HS-27A (cell line): ENCODE results near the gene CBLIF.
"Not testable (repeated sequence)": the region's sequence is repeated elsewhere in the genome, so short reads cannot be mapped to it uniquely, and the experiment has no call there.

Source experiments
- DNase-seq: peaks from one replicate; pipeline ENCODE4 v3.0.0-alpha.2; 2012; ENCODE audit warnings: low read depth, missing footprints

Gene CBLIF

DNA sequence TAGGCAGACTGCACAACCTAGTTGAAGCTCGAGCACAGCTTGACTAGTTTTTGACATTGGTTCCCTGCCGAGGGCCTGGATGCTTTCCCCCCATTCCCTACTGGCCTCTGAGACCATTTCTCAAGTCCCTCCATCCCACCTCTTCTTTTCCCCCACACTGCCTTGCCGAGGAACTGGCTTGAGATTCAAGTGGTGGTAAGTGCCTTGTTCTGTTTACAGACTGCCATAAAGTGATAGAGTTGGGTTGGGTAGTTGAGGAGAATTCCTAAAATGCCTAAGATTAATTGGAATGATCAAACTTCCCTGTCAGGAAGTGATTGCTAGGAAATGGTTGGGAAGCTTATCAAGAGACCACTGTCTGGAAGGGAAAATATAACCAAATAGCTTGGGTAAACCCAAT is 50.9 kb downstream of the CBLIF start:
- no peak for DNase-seq

DNA sequence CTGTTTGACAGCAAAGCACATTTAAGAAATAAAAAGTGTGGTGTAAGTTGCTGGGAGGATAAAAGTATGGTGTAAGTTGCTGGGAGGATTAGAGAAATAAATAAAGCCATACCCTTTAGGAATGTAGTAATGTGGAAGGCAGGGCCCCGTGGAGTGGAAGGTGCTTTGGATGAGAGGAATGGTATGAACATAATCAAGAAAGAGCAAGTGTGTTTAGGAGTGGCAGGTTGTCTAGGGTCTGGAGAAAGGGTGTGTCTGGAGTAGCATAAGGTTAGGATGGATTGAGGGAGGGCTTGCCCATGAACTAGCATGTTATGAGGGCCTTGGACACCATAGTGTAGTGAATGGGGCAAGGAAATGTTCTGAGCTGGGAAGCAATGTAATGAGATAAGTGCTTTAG is 52.8 kb downstream of the CBLIF start:
- no peak for DNase-seq

DNA sequence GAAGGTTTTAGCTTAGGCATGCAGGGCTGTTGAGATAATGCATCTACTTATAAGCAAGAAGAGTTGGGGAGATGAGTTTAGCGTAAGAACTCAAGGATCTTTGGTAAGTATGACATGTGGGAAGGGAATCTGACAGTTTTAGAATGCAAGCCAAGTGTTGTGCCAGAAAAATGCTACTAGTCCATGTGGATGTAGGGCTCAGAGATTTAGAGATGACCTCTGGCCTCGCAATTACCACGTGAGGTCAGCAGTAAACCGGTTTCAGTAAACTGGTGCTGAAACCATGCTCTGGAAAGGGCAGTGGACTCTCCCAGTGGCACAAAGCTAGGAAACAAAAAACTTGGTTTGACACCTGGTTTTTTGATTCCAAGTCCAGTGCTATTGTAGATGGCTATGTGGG is 53.7 kb downstream of the CBLIF start:
- DNase-seq: no peak

DNA sequence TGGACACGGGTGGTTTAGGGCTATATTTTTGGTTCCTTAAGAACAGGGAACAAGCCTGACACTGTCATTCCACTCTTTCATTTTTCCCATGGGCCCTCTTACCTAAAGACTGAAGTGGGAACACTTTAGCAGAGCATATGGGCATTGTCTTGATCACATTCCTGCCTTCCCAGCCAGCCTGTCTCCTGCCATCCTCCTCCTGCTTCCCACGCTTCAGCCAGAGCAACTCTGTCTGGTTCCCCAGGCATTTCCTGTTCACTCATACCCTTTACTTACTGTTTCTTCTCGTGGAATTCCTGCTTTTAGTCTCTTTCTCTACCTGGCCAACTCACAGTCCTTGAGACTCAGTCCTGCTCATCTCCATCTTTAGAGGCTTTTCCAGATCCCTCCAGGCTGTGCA is 57.5 kb downstream of the CBLIF start:
- no peak for DNase-seq

DNA sequence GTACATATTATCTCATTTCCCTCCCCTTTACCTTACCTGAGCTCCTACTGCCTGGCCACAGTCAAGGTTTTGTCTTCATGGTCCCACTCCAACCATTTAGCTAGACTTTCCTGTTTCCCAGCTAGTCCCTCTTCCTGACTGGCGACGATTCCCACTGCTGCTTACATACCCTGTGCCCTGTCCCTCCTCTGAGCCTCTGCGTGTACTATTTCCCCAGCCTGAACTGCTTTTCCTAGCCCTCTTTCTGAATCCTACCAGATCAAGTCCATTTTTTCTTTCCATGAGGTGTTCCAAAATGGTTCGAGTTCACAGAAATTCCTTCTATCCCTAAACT is 58.1 kb downstream of the CBLIF start:
- no peak for DNase-seq

DNA sequence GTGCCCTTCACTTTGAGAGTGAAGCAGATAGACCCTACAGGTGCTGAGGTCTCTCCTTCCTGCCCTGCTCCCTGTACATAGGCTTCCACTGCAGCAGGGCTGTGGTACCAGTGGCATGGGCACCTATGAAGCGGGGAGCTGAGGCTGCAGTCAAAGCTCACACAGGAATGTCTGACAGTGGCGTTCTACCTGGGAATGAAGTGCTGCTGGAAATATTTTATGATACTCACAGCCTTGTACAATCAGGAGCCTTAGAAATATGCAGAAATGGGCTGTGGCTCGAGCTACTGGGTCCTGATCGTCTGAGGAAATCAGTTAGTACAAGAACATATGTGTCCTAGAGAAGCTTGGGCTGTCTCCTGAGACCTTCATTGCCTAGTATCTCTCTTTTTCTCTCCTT is 59.5 kb downstream of the CBLIF start:
- DNase-seq: no peak

DNA sequence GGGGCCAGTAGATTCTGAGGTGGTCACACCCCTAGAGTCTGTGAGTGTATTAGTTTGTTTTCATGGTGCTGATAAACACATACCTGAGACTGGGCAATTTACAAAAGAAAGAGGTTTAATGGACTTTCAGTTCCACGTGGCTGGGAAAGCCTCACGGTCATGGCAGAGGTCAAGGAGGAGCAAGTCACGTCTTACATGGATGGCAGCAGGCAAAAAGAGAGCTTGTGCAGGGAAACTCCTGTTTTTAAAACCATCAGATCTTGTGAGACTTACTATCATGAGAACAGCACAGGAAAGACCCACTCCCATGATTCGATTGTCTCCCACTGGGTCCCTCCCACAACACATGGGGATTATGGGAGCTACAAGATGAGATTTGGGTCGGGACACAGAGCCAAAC is 60.9 kb downstream of the CBLIF start:
- not testable (repeated sequence) for DNase-seq

DNA sequence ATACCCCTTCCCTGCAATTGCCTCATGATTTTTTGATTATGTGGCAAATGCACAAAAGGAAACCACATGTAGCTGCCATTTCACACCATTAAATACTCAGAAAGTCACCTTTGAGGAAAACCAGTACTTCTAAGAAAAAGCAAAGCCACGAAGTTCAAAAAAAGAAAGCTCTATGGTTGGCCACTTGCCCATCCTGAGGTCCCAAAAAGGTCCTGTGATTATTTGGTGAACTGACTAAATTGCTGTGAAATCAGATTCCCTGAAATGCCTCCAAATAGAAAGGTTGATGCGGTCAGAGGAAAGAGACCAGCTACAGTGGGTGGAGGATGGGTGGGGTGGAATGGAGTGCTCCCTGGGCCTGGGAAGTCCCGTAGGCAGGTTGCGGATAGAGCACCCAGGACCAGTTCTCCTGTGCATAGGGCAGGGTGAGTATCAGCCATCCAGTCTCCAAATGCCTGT is 61.6 kb downstream of the CBLIF start:
- DNase-seq: no peak

DNA sequence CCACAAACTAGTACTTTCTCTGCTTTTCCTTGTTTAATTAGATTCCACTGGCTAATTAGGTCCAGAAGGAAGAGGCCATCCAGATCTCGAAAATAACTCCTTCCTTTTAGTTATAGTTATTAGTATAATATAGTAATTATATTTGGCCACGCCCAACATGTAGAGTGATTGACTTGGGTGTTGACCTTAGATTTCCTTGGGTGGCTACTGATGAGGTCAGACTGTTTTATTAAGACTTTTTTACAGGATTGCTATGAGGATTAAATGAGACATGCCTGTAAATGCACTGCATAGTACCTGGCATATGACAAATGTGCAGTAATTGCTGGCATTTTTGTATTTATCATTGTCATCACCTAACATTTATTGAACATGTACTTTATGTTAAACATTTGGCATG is 63.2 kb downstream of the CBLIF start:
- DNase-seq: no peak

DNA sequence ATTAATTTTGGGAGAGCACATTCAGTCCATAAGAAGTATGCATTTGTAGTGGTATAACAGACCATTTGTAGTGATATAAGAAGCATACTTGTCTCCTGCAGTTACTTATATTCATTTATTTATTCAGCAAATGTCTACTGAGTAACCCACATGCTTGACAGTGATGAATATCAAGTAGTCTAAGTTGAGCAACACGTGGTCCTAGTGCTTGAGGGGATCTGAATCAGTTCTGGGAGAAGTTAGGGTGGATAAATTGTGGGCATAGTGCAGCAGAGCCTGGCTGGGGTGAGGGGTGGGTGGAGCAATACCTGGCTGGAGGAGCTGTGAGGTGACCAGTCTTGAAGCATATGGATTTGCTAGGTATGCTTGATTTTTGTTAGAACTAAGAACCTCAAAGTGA is 65.8 kb downstream of the CBLIF start:
- DNase-seq: no peak
